Glutamatergic neuron (in vitro differentiated cells): ENCODE data around the gene OCIAD2. TPM values are rescaled to one million over a fixed set of nuclear protein-coding genes. Genes with fewer than 3 reads are reported as not detected.
"Not testable (repeated sequence)": the region's sequence is repeated elsewhere in the genome, so short reads cannot be mapped to it uniquely, and the experiment has no call there.

Source experiments
- DNase-seq: peaks from one replicate; pipeline ENCODE4 v3.0.0; 2022
- H3K27ac Mint-ChIP-seq: one replicate; pipeline ENCODE4 v1.8.0; 2020; ENCODE audit warnings: mild to moderate bottlenecking, mixed read lengths, inconsistent platforms; ENCODE audit not compliant: unreplicated experiment
- H3K27me3 Mint-ChIP-seq: one replicate; pipeline ENCODE4 v1.8.0; 2020; ENCODE audit warnings: mild to moderate bottlenecking, moderate library complexity, mixed read lengths, inconsistent platforms; ENCODE audit not compliant: unreplicated experiment
- H3K36me3 Mint-ChIP-seq: one replicate; pipeline ENCODE4 v1.8.0; 2020; ENCODE audit warnings: mild to moderate bottlenecking, mixed read lengths, inconsistent platforms; ENCODE audit not compliant: unreplicated experiment
- H3K4me1 Mint-ChIP-seq: one replicate; pipeline ENCODE4 v1.8.0; 2020; ENCODE audit warnings: mild to moderate bottlenecking, low read depth, mixed read lengths, inconsistent platforms; ENCODE audit not compliant: unreplicated experiment
- H3K4me3 Mint-ChIP-seq: one replicate; pipeline ENCODE4 v1.8.0; 2020; ENCODE audit warnings: mild to moderate bottlenecking, mixed read lengths, inconsistent platforms; ENCODE audit not compliant: unreplicated experiment
- H3K9me3 Mint-ChIP-seq: one replicate; pipeline ENCODE4 v1.8.0; 2020; ENCODE audit warnings: mild to moderate bottlenecking, moderate library complexity, mixed read lengths, inconsistent platforms; ENCODE audit not compliant: unreplicated experiment
- CTCF ChIP-seq: fragments of 200-600 bp; sonication (generic); IDR thresholded peaks from one replicate; pipeline ENCODE4 v1.5.0; 2021; ENCODE audit not compliant: partially characterized antibody, unreplicated experiment
- total RNA-seq: library from RNA; stranded (reverse); fragmentation: NEBNext Ultra II Directional; extraction: Animal tissue kit (Norgen Biotek cat#: 25700); gene quantifications from one replicate; pipeline ENCODE4 v1.2.1, GENCODE V29; 2021; ENCODE audit not compliant: unreplicated experiment

Gene OCIAD2
- total RNA-seq, 1 donor from 2014 or later, result 66.7 TPM

GRCh38 chr4:48879561-48880442, 26.8 kb downstream of the OCIAD2 start:
- peaks cover 1% of the 10 kb centered on the region for H3K9me3 Mint-ChIP-seq
- H3K36me3 Mint-ChIP-seq, result peaks cover 4% of the 10 kb centered on the region
- H3K4me1 Mint-ChIP-seq, result no peaks in the 10 kb centered on the region
- no peak for TF ChIP-seq CTCF
- H3K4me3 Mint-ChIP-seq, result no peak overlapping the region
- H3K27ac Mint-ChIP-seq, result no peak overlapping the region
- no peak for DNase-seq
- no peaks in the 10 kb centered on the region for H3K27me3 Mint-ChIP-seq

GRCh38 chr4:48877827-48878535, 28.6 kb downstream of the OCIAD2 start:
- DNase-seq, result no peak
- H3K27ac Mint-ChIP-seq, result no peak overlapping the region
- no peak overlapping the region for H3K4me3 Mint-ChIP-seq

GRCh38 chr4:48864696-48865095, 41.9 kb downstream of the OCIAD2 start:
- not testable (repeated sequence) for H3K27me3 Mint-ChIP-seq, H3K27ac Mint-ChIP-seq, H3K9me3 Mint-ChIP-seq, DNase-seq, H3K4me3 Mint-ChIP-seq
- peaks cover 12% of the 10 kb centered on the region for H3K4me1 Mint-ChIP-seq
- H3K36me3 Mint-ChIP-seq, result peaks cover 24% of the 10 kb centered on the region

More at GRCh38 chr4:48877827-48878535, 28.6 kb downstream of the OCIAD2 start:
- H3K4me1 Mint-ChIP-seq, result no peaks in the 10 kb centered on the region
- H3K9me3 Mint-ChIP-seq, result peaks cover 1% of the 10 kb centered on the region
- no peaks in the 10 kb centered on the region for H3K27me3 Mint-ChIP-seq
- peaks cover 2% of the 10 kb centered on the region for H3K36me3 Mint-ChIP-seq
- TF ChIP-seq CTCF, result no peak

DNA sequence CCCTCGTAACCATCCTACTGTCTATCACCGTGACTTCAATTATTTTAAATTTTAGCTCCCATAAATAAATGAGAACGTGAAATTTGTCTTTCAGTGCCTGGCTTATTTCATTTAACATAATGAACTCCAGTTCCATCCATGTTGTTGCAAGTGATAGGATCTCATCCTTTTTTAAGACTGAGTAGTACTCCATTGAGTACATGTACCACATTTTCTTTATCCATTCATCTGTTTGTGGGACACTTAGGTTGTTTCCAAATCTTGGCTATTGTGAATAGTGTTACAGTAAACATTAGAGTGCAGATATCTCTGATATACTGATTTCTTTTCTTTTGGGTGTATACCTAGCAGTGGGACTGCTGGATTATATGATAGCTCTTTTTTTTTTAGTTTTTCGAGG, 42.8 kb downstream of the OCIAD2 start:
- Mint-ChIP-seq H3K27ac (peak overlapping the region; percentile 53), H3K4me1 (peaks cover 12% of the 10 kb centered on the region), H3K27me3 (peaks cover 2% of the 10 kb centered on the region), H3K36me3 (peaks cover 17% of the 10 kb centered on the region), H3K4me3 (no peak overlapping the region), H3K9me3 (peaks cover 2% of the 10 kb centered on the region)
- DNase-seq, result no peak
- TF ChIP-seq CTCF, result no peak

- Mint-ChIP-seq H3K27me3 (peaks cover 2% of the 10 kb centered on the region), H3K4me1 (peaks cover 12% of the 10 kb centered on the region), H3K27ac (no peak overlapping the region), H3K4me3 (no peak overlapping the region), H3K36me3 (peaks cover 15% of the 10 kb centered on the region), H3K9me3 (peaks cover 4% of the 10 kb centered on the region)
- DNase-seq, result no peak
- no peak for TF ChIP-seq CTCF
Measured at GRCh38 chr4:48862661-48863060, 43.9 kb downstream of the OCIAD2 start.
